ENCODE results near the gene KMT2B.
"Not testable (repeated sequence)": the region's sequence is repeated elsewhere in the genome, so short reads cannot be mapped to it uniquely, and the experiment has no call there.

The KMT2B gene

DNA sequence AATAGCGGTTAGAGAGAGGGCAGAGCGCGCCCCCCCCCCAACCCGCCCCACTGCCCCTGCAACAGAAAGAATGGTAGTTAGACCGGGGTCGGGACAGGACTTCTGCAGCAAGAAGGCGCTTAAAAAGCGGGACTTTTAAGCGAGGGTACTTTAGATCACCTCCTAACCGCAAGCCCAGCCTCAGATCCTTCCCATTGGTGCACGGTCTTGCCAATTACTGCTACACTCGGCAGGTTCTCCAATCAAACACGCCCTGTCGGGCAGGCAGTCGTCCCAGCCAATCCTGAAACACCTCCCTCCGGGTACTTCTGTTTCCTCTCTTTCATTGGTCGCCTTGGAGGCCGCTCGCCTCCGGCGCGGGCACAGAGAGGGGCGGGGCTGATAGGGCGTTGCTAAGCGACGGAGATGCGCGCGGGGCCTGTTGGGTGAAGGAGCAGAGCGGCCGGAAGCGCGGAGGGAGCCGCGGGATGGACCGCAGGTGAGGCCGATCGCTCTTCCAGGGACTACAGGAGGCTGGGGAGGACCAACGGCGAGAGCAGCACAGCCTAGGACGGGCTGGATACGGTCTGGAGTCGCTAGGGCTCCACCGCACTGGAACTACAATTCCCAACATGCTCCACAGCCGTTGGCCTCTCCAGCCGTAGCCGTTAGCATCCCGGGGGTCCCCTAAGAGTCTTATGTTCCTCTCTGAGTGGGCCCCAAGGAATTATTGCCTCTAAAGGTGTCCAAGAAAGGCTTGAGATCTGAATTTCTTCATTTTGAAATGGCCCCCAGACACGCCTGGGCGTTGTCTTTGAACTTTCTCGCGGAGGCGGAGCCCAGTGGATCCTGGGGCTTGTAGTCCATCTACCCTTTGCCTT, 40.2 kb downstream of the KMT2B start, which contains the start of gene PROSER3:
TSS of gene PROSER3 (plus strand) at position 428 of the 860 bp plus-strand sequence. CDS start at position 468, 40 bp downstream.
- DNase-seq: peak; percentile 98

- no peak for DNase-seq
Observed at GRCh38 chr19:35759697-35760096, 41.9 kb downstream of the KMT2B start.

GRCh38 chr19:35760711-35761349, 43.0 kb downstream of the KMT2B start:
- no peak for DNase-seq

- DNase-seq: no peak
Observed at GRCh38 chr19:35764432-35765315, 46.9 kb downstream of the KMT2B start.

- no peak for DNase-seq
Observed at GRCh38 chr19:35766571-35767104, 48.8 kb downstream of the KMT2B start.

DNA sequence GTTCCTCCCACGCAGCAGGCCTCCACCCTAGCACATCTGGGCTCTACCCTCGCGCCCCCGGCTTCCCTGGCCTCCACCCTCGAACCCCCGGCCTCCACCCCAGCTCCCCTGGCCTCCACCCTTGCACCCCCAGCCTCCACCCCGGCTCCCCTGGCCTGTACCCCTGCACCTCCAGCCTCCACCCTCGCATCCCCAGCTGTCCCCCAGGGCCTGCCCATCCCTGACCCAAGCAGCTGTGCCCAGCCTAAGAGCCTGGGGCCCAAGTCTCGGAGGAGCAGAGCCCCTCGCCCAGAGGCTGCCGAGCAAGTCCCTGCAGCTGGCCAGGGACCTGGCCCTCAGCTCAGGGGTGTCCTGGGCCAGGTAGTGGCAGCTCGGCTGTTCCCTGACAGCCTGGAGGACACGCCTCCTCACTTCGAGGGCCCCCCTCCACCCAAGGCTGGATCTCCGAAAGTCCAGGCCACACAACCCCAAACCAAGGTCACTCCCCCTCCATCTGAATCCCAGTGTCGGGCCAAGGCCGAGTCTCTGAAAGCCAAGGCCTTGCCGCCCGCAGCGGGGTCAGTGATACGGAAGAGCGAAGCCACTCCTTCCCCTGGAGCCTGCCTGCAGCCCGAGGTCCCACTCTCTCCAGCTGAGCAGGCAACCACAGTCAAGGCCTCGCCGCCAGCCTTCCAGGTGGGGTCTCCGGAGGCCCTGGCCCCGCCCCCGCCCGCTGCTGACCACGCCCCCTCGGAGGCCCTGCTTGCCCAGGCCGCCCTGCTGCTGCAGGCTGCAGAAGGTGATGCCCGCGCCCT, 49.7 kb downstream of the KMT2B start:
- no peak for DNase-seq

DNA sequence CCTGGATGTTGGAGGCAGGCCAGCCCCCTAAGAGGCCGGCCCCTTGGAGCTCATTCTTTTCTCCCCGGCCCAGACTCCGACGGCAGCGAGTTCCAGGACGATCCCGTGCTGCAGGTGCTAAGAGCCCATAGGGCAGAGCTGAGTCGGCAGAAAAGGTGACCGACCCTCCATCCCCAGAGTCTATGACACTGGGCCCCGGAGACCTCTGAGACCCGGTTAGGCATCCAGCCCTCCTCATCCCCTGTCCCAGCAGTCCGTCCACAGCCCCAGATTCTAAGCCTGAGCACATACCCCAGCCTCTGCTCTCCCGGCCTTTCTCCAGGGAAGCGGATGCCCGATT, 50.2 kb downstream of the KMT2B start:
- DNase-seq: no peak

GRCh38 chr19:35772362-35772761, 54.6 kb downstream of the KMT2B start:
- not testable (repeated sequence) for DNase-seq

- DNase-seq: no peak
Observed at GRCh38 chr19:35773020-35773806, 55.4 kb downstream of the KMT2B start.

GRCh38 chr19:35774274-35775045, 56.7 kb downstream of the KMT2B start:
- no peak for DNase-seq

DNA sequence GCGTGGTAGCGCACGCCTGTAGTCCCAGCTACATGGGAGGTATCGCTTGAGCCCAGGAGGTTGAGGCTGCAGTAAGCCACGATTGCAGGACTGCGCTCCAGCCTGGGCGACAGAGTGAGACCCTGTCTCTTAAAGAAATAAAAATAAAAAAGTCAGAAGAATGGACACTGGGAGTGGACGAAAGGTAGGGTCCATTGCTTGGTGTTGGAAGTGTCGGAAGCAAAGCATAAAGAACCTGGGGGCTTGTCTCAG, 57.2 kb downstream of the KMT2B start:
- no peak for DNase-seq

- peak; percentile 99 for DNase-seq
Observed at GRCh38 chr19:35775298-35776101, 57.7 kb downstream of the KMT2B start, which contains the start of gene ARHGAP33. Gene ARHGAP33 (plus strand): TSS chr19:35775564. CDS start chr19:35775659, 95 bp downstream.

- DNase-seq: no peak
Observed at GRCh38 chr19:35776102-35776788, 58.4 kb downstream of the KMT2B start.

GRCh38 chr19:35777086-35777841, 59.5 kb downstream of the KMT2B start:
- DNase-seq: no peak

- DNase-seq: no peak
Observed at GRCh38 chr19:35777961-35778360, 60.2 kb downstream of the KMT2B start.

GRCh38 chr19:35779033-35779432, 61.2 kb downstream of the KMT2B start:
- no peak for DNase-seq

GRCh38 chr19:35780058-35780457, 62.3 kb downstream of the KMT2B start:
- DNase-seq: no peak

DNA sequence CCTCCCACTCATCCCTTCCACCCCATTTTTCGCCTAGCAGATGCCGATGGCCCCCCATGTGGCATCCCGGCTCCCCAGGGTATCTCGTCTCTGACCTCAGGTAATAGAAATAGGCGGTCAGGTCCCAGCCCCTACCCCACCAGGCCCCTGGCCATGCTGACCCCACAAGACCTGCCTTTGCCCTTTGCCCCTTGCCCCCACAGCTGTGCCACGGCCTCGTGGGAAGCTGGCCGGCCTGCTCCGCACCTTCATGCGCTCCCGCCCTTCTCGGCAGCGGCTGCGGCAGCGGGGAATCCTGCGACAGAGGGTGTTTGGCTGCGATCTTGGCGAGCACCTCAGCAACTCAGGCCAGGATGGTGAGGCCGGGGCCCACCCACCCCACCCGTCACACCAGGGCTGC, 62.9 kb downstream of the KMT2B start:
- DNase-seq: no peak

All from activated CD8-positive, alpha-beta memory T cell treated with anti-CD3 and anti-CD28 coated beads, Interleukin-2, amount 50 U/mL, for 48 hours (primary cell).